HG03354 (cell line): Measurements from ENCODE around the gene DVL2.
"Not testable (repeated sequence)": the region's sequence is repeated elsewhere in the genome, so short reads cannot be mapped to it uniquely, and the experiment has no call there.

Experiments
- ATAC-seq: cut with Tn5 transposase; IDR thresholded peaks from one replicate; pipeline ENCODE4 v1.9.1; 2021; ENCODE audit warnings: mild to moderate bottlenecking; ENCODE audit not compliant: unreplicated experiment, poor library complexity, severe bottlenecking

DVL2 gene

GRCh38 chr17:7258731-7259554 is 24.6 kb upstream of the DVL2 start:
- ATAC-seq = no peak

- no peak for ATAC-seq
Measured at GRCh38 chr17:7256766-7257456, 22.6 kb upstream of the DVL2 start.

- no peak for ATAC-seq
Measured at GRCh38 chr17:7254511-7254910, 20.2 kb upstream of the DVL2 start.

GRCh38 chr17:7253082-7253481 is 18.8 kb upstream of the DVL2 start:
- no peak for ATAC-seq

- ATAC-seq = peak; percentile 63
Measured at GRCh38 chr17:7252176-7253043, 18.1 kb upstream of the DVL2 start, which contains the start of gene ELP5. TSS of gene ELP5 (plus strand) at chr17:7252215. CDS start at chr17:7252551, 336 bp downstream.

GRCh38 chr17:7251661-7252175 is 17.4 kb upstream of the DVL2 start, which contains the start of gene CTDNEP1:
TSS of gene CTDNEP1 (minus strand) at chr17:7251734. CDS start at chr17:7251296, 438 bp downstream.
- peak; percentile 88 for ATAC-seq

GRCh38 chr17:7250695-7251627 is 16.6 kb upstream of the DVL2 start:
- ATAC-seq = no peak

GRCh38 chr17:7249830-7250229 is 15.5 kb upstream of the DVL2 start:
- no peak for ATAC-seq

- no peak for ATAC-seq
Measured at GRCh38 chr17:7249214-7249613, 14.9 kb upstream of the DVL2 start.

GRCh38 chr17:7248796-7249195 is 14.5 kb upstream of the DVL2 start:
- ATAC-seq = no peak

GRCh38 chr17:7246779-7247178 is 12.5 kb upstream of the DVL2 start:
- ATAC-seq = no peak

GRCh38 chr17:7243838-7244237 is 9.5 kb upstream of the DVL2 start:
- not testable (repeated sequence) for ATAC-seq

GRCh38 chr17:7243453-7243729 is 9.1 kb upstream of the DVL2 start:
- ATAC-seq = no peak

GRCh38 chr17:7242717-7243452 is 8.6 kb upstream of the DVL2 start:
- peak; percentile 48 for ATAC-seq

- peak; percentile 36 for ATAC-seq
Measured at GRCh38 chr17:7241783-7242716, 7.7 kb upstream of the DVL2 start, which contains the start of gene GABARAP. TSS of gene GABARAP (minus strand) at chr17:7242449. CDS start at chr17:7242330, 119 bp downstream.

- no peak for ATAC-seq
Measured at GRCh38 chr17:7241090-7241733, 6.9 kb upstream of the DVL2 start.

GRCh38 chr17:7240375-7240774 is 6.1 kb upstream of the DVL2 start:
- no peak for ATAC-seq
